NB4 (cell line): Measurements from ENCODE around the gene ARGFX.

Experiments
- MYC ChIP-seq: IDR thresholded peaks from 2 replicates; pipeline ENCODE4 v1.6.1; 2011; ENCODE audit warnings: low read depth, low read length
- POLR2A ChIP-seq: IDR thresholded peaks from 2 replicates; pipeline ENCODE4 v1.6.1; 2011; ENCODE audit warnings: mild to moderate bottlenecking; ENCODE audit not compliant: insufficient read length; ENCODE audit errors: extremely low read depth
- TF ChIP-seq, protein P1 (sequence below): IDR thresholded peaks from one replicate; pipeline ENCODE4 v1.5.1; 2012; ENCODE audit warnings: low read depth, low read length
- TF ChIP-seq, protein P2 (sequence below): IDR thresholded peaks from 2 replicates; pipeline ENCODE4 v1.6.1; 2011; ENCODE audit warnings: low read depth, low read length

DNA sequence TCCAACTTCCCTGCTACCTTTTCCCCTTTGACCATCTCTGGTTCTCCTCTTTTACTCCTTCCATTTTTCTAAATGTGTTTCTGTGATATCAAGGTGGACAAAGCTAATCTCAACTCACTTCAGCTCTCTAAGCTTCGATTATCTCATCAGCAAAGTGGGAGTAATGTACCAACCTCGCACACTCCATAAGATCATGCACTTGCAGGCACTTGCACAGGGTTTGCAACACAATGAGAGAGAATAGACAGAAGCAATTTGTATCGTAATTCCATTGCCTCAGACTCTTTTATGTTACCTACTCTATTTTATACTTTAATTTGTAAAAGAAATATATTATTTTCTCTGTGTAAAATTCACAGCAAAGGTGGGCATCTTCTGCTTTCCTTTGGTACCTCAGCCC lies 15.0 kb upstream of the ARGFX start:
- TF ChIP-seq, protein P1, sequence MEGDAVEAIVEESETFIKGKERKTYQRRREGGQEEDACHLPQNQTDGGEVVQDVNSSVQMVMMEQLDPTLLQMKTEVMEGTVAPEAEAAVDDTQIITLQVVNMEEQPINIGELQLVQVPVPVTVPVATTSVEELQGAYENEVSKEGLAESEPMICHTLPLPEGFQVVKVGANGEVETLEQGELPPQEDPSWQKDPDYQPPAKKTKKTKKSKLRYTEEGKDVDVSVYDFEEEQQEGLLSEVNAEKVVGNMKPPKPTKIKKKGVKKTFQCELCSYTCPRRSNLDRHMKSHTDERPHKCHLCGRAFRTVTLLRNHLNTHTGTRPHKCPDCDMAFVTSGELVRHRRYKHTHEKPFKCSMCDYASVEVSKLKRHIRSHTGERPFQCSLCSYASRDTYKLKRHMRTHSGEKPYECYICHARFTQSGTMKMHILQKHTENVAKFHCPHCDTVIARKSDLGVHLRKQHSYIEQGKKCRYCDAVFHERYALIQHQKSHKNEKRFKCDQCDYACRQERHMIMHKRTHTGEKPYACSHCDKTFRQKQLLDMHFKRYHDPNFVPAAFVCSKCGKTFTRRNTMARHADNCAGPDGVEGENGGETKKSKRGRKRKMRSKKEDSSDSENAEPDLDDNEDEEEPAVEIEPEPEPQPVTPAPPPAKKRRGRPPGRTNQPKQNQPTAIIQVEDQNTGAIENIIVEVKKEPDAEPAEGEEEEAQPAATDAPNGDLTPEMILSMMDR, result no peak
- no peak for TF ChIP-seq POLR2A
- TF ChIP-seq MYC, result no peak
- TF ChIP-seq, protein P2, sequence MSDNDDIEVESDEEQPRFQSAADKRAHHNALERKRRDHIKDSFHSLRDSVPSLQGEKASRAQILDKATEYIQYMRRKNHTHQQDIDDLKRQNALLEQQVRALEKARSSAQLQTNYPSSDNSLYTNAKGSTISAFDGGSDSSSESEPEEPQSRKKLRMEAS, result no peak
